Keratinocyte (primary cell): ENCODE data around the gene MRPL50.

Source experiments
- CTCF ChIP-seq, 3 experiments: IDR thresholded peaks in 1 of 3; conservative IDR thresholded peaks in 1 of 3; optimal IDR thresholded peaks in 1 of 3; 2 replicates in 2 of 3; 3 replicates in 1 of 3; pipeline versions ENCODE3 to v1.5.1; 2011; ENCODE audit warnings: low read length in 3 of 3, mild to moderate bottlenecking in 3 of 3, moderate library complexity in 2 of 3, control low read depth in 1 of 3, inconsistent platforms in 1 of 3; ENCODE audit not compliant: insufficient read depth in 2 of 3; ENCODE audit errors: extremely low read depth in 1 of 3
- EZH2 ChIP-seq: IDR thresholded peaks from one replicate; pipeline ENCODE4 v1.6.1; 2012; ENCODE audit warnings: inconsistent platforms, mild to moderate bottlenecking, low read length, moderate library complexity

GRCh38 chr9:101432171-101432570 lies 33.8 kb upstream of the MRPL50 start:
- TF ChIP-seq CTCF (optimal IDR thresholded peaks at IDR 0.05 in 1 of 3, IDR thresholded peaks at IDR 0.05 in 1 of 3, conservative IDR thresholded peaks at IDR 0.05 in 1 of 3; ENCODE audit: extremely low read depth in 1 of 3, insufficient read depth in 2 of 3, low read length in 3 of 3) = no peak
- TF ChIP-seq EZH2 = no peak
